ENCODE data around the gene VPS11. TPM values are rescaled to one million over a fixed set of nuclear protein-coding genes. Genes with fewer than 3 reads are reported as not detected.
"Not testable (repeated sequence)": the region's sequence is repeated elsewhere in the genome, so short reads cannot be mapped to it uniquely, and the experiment has no call there.

The VPS11 gene
- polyA plus RNA-seq, 1 donor: 24.6 TPM

DNA sequence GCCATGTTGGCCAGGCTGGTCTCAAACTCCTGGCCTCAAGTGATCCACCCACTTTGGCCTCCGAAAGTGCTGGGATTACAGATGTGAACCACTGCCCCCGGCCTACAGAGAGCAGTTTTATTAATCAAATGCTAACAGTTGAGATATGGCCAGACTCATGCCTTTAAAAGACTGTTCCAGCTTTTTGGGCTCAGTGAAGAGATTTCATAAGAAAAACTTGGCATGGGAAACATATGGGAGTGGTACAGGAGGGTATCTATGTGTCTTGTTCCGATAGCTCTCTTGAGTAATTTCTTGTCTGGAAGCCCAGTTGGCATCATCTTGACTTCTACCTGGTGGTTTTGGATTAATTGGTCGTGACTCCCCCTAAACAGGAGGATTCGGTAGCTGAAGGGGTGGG, 28.7 kb upstream of the VPS11 start:
- no peak for DNase-seq (ENCODE audit: low read depth)

DNA sequence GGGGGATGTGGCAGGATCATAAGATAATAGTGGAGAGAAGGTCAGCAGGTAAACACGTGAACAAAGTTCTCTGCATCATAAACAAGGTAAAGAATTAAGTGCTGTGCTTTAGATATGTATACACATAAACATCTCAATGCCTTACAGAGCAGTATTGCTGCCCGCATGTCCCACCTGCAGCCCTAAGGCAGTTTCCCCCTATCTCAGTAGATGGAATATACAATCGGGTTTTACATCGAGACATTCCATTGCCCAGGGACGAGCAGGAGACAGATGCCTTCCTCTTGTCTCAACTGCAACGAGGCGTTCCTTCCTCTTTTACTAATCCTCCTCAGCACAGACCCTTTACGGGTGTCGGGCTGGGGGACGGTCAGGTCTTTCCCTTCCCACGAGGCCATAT, 28.1 kb upstream of the VPS11 start:
- not testable (repeated sequence) for DNase-seq (ENCODE audit: low read depth)

GRCh38 chr11:119041821-119042514, 25.6 kb upstream of the VPS11 start:
- no peak for DNase-seq (ENCODE audit: low read depth)

DNA sequence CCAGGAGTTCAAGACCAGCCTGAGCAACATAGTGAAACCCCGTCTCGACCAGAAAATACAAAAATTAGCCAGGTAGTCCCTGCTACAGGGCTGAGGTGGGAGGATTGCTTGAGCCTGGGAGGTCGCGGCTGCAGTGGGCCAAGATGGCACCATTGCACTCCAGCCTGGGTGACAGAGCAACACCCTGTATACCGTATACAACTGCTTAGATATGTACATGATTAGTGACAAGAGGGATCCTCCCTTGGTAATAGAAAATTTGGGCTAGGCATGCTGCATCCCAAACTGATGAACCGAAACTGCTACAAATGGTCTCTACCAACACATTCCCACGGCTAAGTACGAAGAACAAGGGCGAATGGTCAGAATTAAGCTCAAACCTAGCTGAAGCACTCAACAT, 24.7 kb upstream of the VPS11 start:
- no peak for DNase-seq (ENCODE audit: low read depth)

DNA sequence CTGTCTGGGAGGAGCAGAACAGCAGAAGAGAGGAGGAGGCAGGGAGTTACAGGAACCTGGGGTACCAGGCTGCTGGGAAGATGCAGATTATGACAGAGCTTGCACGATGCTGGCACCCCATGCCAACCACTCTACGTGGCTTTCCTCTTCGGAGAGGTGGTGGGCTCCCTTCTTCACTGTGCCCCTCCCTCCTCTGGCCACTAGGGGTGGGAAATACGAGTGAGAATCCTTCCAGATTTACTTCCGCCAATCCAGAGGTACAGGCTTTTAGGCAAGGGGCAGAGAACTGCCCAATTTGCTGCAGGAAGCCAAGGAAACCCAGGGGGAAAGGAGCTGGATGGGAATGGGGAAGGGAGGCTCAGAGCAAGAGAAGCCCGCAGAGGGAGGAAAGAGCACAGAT, 22.9 kb upstream of the VPS11 start:
- no peak for DNase-seq (ENCODE audit: low read depth)

- no peak for DNase-seq (ENCODE audit: low read depth)
Observed at GRCh38 chr11:119046489-119046888, 21.1 kb upstream of the VPS11 start.

- DNase-seq (ENCODE audit: low read depth): no peak
Observed at GRCh38 chr11:119047205-119047604, 20.4 kb upstream of the VPS11 start.

DNA sequence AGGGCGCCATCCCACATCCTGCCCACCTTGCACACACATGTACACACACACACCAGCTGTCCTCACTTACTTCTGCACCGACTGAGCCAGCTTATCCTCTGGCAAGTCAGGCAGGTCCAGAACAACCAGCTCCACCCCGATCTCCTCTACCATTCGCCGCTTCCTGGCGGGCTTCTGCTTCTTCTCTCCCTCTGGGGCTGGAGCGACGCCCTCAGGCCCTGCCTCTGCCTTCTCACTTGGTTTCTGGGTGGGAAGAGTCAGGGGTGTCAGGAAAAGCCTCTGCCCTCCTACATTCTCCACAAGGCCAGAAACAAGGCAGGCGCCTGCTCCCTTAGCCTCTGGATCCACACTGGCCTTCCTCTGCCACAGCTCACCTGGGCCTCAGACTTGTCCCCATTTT, 19.0 kb upstream of the VPS11 start:
- DNase-seq (ENCODE audit: low read depth): no peak

DNA sequence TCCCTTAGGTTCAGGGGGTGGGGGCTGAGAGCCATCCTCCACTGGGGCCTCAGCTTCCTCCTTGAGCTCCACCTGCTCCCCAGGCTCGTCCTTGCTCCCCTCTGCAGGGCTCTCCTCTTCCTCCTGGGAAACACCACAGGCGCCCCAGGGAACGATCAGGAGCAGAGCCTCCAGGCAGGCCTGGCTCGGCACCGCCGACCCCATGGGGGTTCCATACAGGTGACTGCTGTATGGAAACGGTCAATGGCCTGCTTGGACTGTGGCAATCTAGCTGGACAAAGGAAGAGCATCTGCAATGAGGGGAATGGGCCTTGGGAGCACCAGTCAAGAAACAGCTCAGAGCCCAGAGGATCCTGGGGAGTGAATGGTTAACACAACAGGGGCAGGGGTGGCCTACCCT, 18.5 kb upstream of the VPS11 start:
- DNase-seq (ENCODE audit: low read depth): no peak

GRCh38 chr11:119051440-119052162, 16.0 kb upstream of the VPS11 start:
- no peak for DNase-seq (ENCODE audit: low read depth)

DNA sequence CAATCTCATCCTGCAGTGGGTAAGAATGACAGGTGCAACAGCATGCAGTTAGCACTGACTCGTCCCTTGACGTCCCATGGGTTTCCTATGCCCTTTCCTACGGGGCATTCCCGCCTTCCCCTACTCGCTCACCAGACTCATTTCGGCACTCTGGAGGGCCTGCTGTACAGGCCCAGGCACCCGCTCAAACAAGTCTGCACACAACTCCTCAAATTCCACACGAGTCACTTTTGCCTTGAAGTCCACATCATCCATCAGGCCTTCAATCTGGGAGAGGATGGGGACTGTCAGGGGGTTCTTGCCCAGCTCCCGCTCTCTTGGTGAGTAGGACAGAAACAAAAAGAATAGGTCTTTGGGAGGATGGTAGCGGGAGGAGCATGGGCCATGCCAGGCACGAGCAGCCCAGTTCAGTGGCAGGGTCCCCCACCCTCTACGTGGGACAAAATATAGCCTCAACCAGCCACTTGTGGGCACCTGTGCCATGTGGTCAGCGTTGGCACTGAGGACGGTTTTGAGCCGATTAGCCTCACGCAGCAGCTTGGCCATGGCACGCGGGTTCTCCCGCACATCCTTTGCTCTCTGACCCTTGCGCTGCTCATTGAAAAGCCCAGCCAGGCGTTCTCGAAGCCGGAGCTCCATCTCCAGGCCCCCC, 15.3 kb upstream of the VPS11 start:
- DNase-seq (ENCODE audit: low read depth): no peak

DNA sequence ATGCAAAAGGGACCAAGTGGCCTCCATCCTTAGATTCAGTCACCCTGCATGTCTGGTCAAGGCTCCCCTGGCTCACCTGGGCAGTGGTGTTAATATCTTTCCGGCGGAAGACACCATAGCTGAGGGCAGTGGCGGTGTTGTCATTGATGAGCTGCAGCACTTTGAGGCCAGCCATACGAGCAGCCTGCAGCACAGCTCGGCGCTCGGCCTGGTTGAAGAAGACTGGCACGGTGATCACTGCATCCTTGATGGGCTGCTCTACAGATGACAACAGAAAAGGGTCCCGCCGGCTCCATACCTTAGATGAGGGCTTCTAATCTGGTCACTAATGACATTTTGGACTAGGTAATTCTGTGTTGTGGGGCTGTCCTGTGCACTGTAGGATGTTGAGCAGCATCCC, 13.2 kb upstream of the VPS11 start:
- no peak for DNase-seq (ENCODE audit: low read depth)

DNA sequence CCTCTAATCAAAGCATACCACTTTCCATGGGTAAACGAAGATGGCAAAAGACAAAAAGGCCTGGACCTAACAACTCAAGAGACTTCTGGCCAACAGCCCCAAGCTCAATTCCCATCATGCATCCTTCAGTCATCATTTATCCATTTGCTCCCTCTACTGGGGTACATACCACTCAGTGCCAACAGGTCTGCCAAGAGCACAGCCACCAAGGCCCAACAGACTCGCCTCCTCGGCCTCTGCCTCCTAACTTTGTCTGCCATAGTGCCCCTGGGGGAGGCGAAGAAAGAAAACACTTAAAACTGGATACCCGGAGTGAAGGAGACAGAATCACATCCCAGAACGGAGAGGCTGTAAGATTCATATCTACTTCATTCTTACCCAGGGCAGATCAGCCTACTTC, 11.7 kb upstream of the VPS11 start:
- DNase-seq (ENCODE audit: low read depth): no peak

DNA sequence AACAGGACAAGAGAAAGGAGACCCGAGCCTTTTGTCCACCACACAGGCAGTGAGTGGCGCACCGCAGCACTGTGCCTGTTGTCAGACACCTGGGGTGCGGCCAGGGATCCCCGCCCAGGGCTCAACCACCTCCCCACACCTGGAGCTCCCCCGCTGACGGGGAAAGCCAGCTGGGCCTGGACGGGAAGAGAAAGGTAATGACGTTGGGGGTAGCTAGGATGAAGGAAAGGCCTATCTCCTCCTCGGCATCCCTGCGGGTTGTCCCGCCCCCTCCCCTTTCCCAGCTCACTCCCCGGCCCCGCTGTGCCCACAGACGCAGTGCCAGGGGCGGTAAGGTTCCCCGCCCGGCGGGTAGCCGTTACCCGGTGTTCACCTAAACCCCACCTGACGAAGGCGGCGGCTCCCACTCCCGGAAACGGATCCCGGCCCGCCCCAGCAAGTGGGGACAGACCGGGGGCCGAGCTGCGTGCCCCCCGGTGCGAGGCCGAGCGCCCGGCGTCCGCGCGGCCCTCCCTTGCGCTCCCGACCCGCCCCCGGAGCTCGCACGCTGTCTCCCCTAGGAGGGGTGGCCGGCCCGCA, 11.1 kb upstream of the VPS11 start:
- DNase-seq (ENCODE audit: low read depth): no peak

DNA sequence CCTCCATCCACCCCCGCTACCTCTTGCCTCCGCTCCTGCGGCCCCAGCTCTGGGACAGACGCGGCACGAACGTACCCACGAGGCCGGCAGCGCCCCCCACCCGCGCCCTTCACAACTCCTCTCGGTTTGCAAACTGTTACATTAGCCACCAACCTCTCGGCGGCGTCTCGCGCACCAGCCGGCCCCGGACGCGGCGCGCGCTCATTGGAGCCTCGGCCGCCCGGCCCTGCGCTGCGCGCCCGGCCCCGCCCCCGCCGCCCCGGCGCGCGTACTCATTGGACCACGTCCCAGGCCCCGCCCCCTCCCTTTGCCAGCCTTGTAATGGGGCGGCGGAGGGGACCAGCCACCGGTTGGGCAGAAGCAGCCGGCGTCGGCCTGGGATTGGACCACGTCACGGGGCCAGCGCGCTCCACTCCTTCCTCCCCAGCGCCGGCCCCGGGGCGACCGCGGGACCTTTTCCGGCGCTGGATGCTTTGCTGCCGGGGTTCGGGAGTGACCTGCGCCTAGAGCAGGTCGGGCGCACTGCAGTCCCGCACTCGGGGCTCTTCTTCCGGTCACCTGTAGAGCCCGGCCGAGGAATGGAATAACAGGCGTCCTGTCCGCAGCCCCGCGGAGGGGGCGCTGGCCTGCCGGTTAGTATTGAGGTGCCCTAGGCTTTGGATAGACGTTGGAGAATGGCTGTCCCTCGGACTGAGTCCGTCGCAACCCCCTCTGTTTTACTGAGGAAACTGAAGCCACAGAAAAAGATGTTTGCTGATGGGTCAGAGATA, 10.4 kb upstream of the VPS11 start, which contains the start of gene HYOU1:
HYOU1 (minus strand) TSS at position 206 of the 770 bp plus-strand sequence. CDS start 1,045 bp downstream, outside the sequence.
- peak; percentile 65 for DNase-seq (ENCODE audit: low read depth)

GRCh38 chr11:119059128-119059527, 8.5 kb upstream of the VPS11 start:
- not testable (repeated sequence) for DNase-seq (ENCODE audit: low read depth)

GRCh38 chr11:119061256-119061655, 6.4 kb upstream of the VPS11 start:
- DNase-seq (ENCODE audit: low read depth): no peak

DNA sequence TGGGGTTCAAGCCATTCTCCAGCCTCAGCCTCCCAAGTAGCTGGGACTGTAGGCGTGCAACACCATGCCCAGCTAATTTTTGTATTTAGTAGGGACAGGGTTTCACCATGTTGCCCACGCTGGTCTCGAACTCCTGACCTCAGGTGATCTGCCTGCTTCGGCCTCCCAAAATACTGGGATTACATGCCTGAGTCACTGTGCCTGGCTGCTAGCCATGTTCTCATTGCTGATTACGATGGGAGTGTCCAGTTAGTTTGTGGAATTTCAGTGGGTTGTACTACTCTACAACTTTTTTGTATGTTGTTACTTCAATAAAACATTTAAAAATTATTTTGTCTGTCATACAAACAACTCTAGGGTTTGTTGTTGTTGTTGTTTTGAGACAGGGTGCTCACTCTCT, 4.8 kb upstream of the VPS11 start:
- DNase-seq (ENCODE audit: low read depth): no peak

DNA sequence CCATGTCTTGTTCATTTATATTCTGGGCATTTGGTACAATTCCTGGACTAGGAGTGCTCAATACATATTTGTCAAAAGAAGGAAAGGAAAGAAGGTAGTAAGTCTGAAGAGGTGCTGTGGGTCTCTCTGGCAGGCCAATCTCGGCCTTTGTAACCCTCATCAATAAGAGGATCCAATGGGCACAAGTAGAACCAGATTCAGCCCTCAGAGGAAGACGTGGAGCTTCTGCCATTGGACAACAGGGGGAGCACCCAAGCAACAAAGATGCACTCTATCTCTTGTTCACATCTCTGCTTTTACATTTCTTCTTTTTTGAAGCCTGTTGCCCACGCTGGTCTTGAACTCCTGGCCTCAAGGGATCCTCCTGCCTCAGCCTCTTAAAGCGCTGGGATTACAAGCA, 2.2 kb upstream of the VPS11 start:
- no peak for DNase-seq (ENCODE audit: low read depth)

DNA sequence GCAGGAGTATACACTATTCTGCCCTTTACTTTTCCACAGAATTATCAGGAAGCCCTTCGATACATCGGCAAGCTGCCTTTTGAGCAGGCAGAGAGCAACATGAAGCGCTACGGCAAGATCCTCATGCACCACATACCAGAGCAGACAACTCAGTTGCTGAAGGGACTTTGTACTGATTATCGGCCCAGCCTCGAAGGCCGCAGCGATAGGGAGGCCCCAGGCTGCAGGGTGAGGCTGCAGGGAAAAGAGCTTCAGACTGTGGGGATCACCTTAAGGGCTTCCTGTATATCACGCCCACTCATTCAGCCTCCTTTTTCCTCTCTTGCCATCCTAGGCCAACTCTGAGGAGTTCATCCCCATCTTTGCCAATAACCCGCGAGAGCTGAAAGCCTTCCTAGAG, 10.2 kb downstream of the VPS11 start:
- DNase-seq (ENCODE audit: low read depth): no peak

DNA sequence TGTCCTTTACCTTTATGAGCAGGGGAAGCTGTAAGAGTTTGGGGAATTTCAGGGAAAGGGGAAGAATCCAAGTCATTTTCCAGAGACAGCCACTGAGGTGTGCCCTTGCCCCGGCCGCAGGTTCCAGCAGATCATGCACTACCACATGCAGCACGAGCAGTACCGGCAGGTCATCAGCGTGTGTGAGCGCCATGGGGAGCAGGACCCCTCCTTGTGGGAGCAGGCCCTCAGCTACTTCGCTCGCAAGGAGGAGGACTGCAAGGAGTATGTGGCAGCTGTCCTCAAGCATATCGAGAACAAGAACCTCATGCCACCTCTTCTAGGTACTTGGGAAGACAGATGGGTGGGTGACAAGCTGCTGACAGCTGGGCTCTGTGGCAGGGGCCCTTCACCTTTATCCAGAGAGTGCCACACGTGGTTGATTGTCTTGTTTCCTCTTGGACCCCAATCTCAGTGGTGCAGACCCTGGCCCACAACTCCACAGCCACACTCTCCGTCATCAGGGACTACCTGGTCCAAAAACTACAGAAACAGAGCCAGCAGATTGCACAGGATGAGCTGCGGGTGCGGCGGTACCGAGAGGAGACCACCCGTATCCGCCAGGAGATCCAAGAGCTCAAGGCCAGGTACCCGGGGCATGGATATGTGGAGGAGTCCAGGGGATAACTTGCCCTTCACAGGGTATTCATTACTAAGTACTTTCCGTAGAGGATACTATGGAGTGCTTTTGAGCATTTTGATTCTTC, 11.2 kb downstream of the VPS11 start:
- DNase-seq (ENCODE audit: low read depth): no peak

Measured in forelimb muscle (tissue), 1 donor.